Mesothelial cell of epicardium (in vitro differentiated cells): Measurements from ENCODE around the gene MVK. TPM values are rescaled to one million over a fixed set of nuclear protein-coding genes. Genes with fewer than 3 reads are reported as not detected.

Experiments used
- DNase-seq, 2 experiments: peaks; one replicate each; pipeline ENCODE4 v3.0.0; 2021; ENCODE audit warnings: low spot score in 2 of 2; ENCODE audit not compliant: unreplicated experiment in 2 of 2
- H3K27ac Mint-ChIP-seq: 2 replicates; pipeline ENCODE4 v1.8.0; 2021; ENCODE audit warnings: mixed read lengths
- H3K27me3 Mint-ChIP-seq: 2 replicates; pipeline ENCODE4 v1.8.0; 2021; ENCODE audit warnings: low read depth, mixed read lengths
- H3K36me3 Mint-ChIP-seq: 2 replicates; pipeline ENCODE4 v1.8.0; 2021; ENCODE audit warnings: mixed read lengths
- H3K4me1 Mint-ChIP-seq: 2 replicates; pipeline ENCODE4 v1.8.0; 2021; ENCODE audit warnings: mixed read lengths
- H3K4me3 Mint-ChIP-seq: 2 replicates; pipeline ENCODE4 v1.8.0; 2021; ENCODE audit warnings: mild to moderate bottlenecking, moderate library complexity, mixed read lengths
- H3K9me3 Mint-ChIP-seq: 2 replicates; pipeline ENCODE4 v1.8.0; 2021; ENCODE audit warnings: mixed read lengths
- CTCF ChIP-seq: fragments of 200-600 bp; sonication (generic); IDR thresholded peaks from one replicate; pipeline ENCODE4 v1.5.0; 2021; ENCODE audit warnings: antibody characterized with exemption; ENCODE audit not compliant: unreplicated experiment
- total RNA-seq: library from RNA; stranded (reverse); gene quantifications from 3 replicates; pipeline ENCODE4 v1.2.1, GENCODE V29; 2021

MVK gene
- total RNA-seq, 1 donor from 2014 or later = 18.0 TPM

DNA sequence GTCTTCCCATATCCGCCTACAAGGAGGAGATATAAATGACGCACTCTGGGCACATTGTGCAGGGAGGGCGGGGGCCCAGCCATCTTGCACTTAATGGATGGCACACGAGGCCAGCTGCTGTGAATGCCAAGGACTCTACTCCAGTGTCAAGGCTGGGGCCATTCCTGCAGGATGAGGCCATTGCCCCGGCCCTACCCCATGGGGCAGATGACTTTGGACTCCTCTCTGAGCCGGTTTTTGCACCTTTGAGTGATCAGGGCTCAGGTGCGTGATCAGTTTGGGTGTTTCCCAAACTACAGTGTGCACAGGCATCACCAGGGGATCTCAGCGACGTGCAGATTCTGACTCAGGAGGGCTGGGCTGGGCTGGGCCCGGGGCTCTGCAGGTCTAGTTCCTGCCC, 16.4 kb upstream of the MVK start:
- Mint-ChIP-seq H3K36me3 (peaks cover 6% of the 10 kb centered on the region), H3K4me3 (no peak overlapping the region), H3K4me1 (no peaks in the 10 kb centered on the region), H3K27me3 (peaks cover 3% of the 10 kb centered on the region), H3K27ac (no peak overlapping the region), H3K9me3 (no peaks in the 10 kb centered on the region)
- TF ChIP-seq CTCF = no peak
- no peak for DNase-seq

DNA sequence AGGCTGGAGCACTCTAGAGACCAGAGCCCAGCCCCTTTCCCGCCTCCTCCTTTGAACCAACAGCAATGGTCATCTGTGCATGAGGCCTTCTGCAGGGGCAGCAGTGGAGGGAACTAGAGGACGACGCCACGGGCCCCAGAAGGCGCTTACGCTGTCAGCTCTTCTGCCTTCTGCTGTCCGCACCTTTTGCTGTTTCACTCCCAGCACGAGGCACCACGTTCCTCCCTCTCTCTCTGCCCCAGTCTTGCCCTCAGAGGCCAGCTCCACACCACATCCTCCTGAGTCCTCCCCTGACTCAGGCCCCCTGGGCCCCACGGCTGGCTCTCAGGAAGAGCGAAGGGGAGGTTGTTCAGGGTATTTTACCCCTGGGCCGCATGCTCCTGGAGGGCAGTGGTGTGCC, 15.8 kb upstream of the MVK start:
- DNase-seq = no peak
- no peak overlapping the region for H3K4me3 Mint-ChIP-seq
- no peaks in the 10 kb centered on the region for H3K9me3 Mint-ChIP-seq
- no peak for TF ChIP-seq CTCF
- no peaks in the 10 kb centered on the region for H3K4me1 Mint-ChIP-seq
- H3K27ac Mint-ChIP-seq = no peak overlapping the region
- peaks cover 3% of the 10 kb centered on the region for H3K27me3 Mint-ChIP-seq
- peaks cover 10% of the 10 kb centered on the region for H3K36me3 Mint-ChIP-seq

DNA sequence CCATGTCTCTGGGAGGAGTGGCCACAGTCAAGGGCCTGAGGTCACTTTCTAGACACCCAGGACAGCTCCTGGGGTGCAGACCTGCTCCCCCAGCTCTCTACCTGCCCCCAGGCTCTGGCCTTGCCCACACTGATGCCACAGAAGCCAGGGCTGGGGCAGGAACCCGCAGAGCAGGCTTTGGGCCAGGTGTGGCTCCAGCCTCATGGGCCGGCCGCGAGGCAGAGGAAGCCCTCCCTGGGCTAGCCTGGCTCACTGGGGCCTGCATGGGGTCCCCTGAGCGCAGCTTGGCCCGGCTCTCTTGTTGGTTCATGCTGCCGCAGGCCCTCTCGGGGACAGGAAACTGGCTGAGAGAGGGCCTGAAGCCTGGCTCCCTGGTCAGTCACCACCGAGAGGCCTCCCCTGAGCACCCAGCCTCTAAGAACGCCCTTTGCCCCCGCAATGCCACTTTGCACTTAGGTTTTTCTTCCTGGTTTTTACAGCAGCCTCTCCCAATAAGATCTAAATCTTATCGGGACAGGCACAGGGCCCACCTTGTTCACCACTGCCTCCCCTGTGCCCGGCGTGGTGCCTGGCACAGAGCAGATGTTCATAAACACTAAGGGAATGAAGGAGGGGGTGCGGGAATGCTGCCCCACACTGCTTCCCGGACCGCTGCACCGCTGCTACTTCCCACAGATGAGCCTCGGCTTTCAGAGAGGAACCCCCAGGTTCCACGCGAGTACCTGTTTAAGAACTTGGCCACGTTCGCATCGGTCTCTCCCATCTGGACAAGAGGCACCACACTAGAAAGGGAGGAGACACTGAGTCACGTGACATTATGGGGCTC, 15.0 kb upstream of the MVK start:
- H3K27me3 Mint-ChIP-seq = peaks cover 3% of the 10 kb centered on the region
- no peak for DNase-seq
- no peak overlapping the region for H3K4me3 Mint-ChIP-seq
- no peaks in the 10 kb centered on the region for H3K4me1 Mint-ChIP-seq
- no peak overlapping the region for H3K27ac Mint-ChIP-seq
- no peak for TF ChIP-seq CTCF
- peaks cover 10% of the 10 kb centered on the region for H3K36me3 Mint-ChIP-seq
- H3K9me3 Mint-ChIP-seq = no peaks in the 10 kb centered on the region

DNA sequence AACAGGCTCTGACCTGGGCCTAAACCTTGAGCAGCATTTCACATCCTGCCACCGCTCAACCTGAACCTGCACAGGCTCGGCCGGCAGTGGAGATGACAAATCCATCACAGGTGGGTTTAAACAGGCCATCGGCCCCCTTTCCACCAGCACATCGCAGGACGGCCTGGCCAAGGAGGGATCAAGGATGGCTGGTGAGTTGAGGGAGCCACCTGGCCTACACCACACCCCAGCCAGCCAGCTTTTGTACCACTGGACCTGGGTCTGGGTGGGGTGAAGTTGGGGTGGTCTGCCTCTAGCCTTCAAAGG, 14.4 kb upstream of the MVK start:
- no peak overlapping the region for H3K27ac Mint-ChIP-seq
- H3K4me1 Mint-ChIP-seq = no peaks in the 10 kb centered on the region
- H3K27me3 Mint-ChIP-seq = no peaks in the 10 kb centered on the region
- H3K4me3 Mint-ChIP-seq = no peak overlapping the region
- H3K9me3 Mint-ChIP-seq = no peaks in the 10 kb centered on the region
- TF ChIP-seq CTCF = no peak
- no peak for DNase-seq
- peaks cover 10% of the 10 kb centered on the region for H3K36me3 Mint-ChIP-seq

DNA sequence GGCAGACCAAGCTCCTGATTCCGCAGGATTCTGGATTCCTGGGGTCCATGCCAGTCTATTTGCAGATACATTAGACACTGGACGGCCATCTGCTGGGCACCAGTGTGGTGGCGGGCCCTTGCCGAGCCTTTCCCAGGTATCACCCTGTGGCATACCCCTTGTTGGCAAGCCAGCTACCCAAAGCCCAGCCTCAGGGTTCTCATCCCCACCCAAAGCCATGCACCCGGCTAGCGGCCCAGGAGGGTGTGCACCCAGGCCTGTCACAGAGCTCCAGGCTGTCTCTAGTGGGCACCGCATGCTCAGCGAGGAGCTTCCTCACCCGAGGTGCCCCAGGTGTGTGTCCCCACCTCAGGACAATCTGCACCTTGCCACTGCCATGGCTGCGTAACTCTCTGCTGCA, 14.0 kb upstream of the MVK start:
- TF ChIP-seq CTCF = no peak
- DNase-seq = no peak
- no peak overlapping the region for H3K27ac Mint-ChIP-seq
- no peaks in the 10 kb centered on the region for H3K4me1 Mint-ChIP-seq
- H3K9me3 Mint-ChIP-seq = no peaks in the 10 kb centered on the region
- no peak overlapping the region for H3K4me3 Mint-ChIP-seq
- peaks cover 10% of the 10 kb centered on the region for H3K36me3 Mint-ChIP-seq
- no peaks in the 10 kb centered on the region for H3K27me3 Mint-ChIP-seq
